NT2/D1 (cell line): ENCODE data around the gene TLE4.

Source experiments
- SUZ12 ChIP-seq: IDR thresholded peaks from 2 replicates; pipeline ENCODE4 v1.6.1; 2011; ENCODE audit not compliant: insufficient read length, insufficient read depth; ENCODE audit errors: extremely low read depth
- YY1 ChIP-seq: IDR thresholded peaks from 2 replicates; pipeline ENCODE4 v1.6.1; 2011; ENCODE audit not compliant: insufficient read length, insufficient read depth
- ZNF274 ChIP-seq: IDR thresholded peaks from 2 replicates; pipeline ENCODE4 v1.6.1; 2011; ENCODE audit warnings: mild to moderate bottlenecking, low read depth, low read length

- TF ChIP-seq ZNF274 = no peak
- no peak for TF ChIP-seq SUZ12
- TF ChIP-seq YY1 = no peak
Observed at GRCh38 chr9:79688363-79688762, 116.6 kb downstream of the TLE4 start.
